Esophagus muscularis mucosa (tissue), 4 donors: Measurements from ENCODE around the gene ZNF592. TPM values are rescaled to one million over a fixed set of nuclear protein-coding genes. Genes with fewer than 3 reads are reported as not detected.
"Not testable (repeated sequence)": the region's sequence is repeated elsewhere in the genome, so short reads cannot be mapped to it uniquely, and the experiment has no call there.

Experiments
- DNase-seq: peaks from one replicate; pipeline ENCODE4 v3.0.0-alpha.2; 2017; ENCODE audit errors: extremely low spot score
- H3K27ac ChIP-seq, 4 donors: fragments of 200-600 bp; sonication (generic); replicated peaks in 1 of 4; 1 replicate in 3 of 4; 2 replicates in 1 of 4; pipeline ENCODE4 v1.5.1; 2016 to 2019; ENCODE audit warnings: mild to moderate bottlenecking in 1 of 4
- H3K27me3 ChIP-seq, 4 donors: fragments of 200-600 bp; sonication (generic); one replicate each; pipeline versions ENCODE4 v1.5.1 to v1.6.0; 2016 to 2019
- H3K36me3 ChIP-seq, 4 donors: fragments of 200-600 bp; sonication (generic); one replicate each; pipeline ENCODE4 v1.5.1; 2016 to 2019
- H3K4me1 ChIP-seq, 4 donors: fragments of 200-600 bp; sonication (generic); one replicate each; pipeline ENCODE4 v1.5.1; 2016 to 2019
- H3K4me3 ChIP-seq, 4 donors: fragments of 200-600 bp; sonication (generic); 1 replicate in 2 of 4; 2 replicates in 2 of 4; pipeline ENCODE4 v1.5.1; 2016 to 2019; ENCODE audit warnings: mild to moderate bottlenecking in 4 of 4, moderate library complexity in 1 of 4
- H3K9me3 ChIP-seq, 4 donors: fragments of 200-600 bp; sonication (generic); 1 replicate in 3 of 4; 2 replicates in 1 of 4; pipeline ENCODE4 v1.5.1; 2016 to 2019
- CTCF ChIP-seq, 3 experiments: fragments of 200-600 bp in 2 of 3; fragments of 450-650 bp in 1 of 3; sonication (generic) in 2 of 3; IDR thresholded peaks; one replicate each; pipeline ENCODE4 v1.5.1; 2017 to 2019; ENCODE audit warnings: antibody characterized with exemption in 3 of 3, mild to moderate bottlenecking in 2 of 3, moderate library complexity in 1 of 3
- EP300 ChIP-seq: sonication (generic); formaldehyde crosslinking; IDR thresholded peaks from one replicate; pipeline ENCODE4 v1.6.1; 2017; ENCODE audit warnings: antibody characterized with exemption
- POLR2A ChIP-seq: fragments of 450-650 bp; IDR thresholded peaks from one replicate; pipeline ENCODE4 v1.6.1; 2017; ENCODE audit warnings: antibody characterized with exemption, moderate library complexity, mild to moderate bottlenecking, low read depth
- POLR2AphosphoS5 ChIP-seq, 2 donors: sonication (generic); formaldehyde crosslinking; IDR thresholded peaks; one replicate each; pipeline ENCODE4 v1.6.1; 2017; ENCODE audit warnings: antibody characterized with exemption in 2 of 2
- WGBS: methylation state at CpG from one replicate; pipeline ENCODE4 v1.1.5; 2018; 5-methylcytosine and 5-hydroxymethylcytosine counted together
- intact Hi-C: fragments of 100-400 bp; cut with DNase I; formaldehyde crosslinking; loops from one replicate; pipeline ENCODE4 v1.15.1; 2023
- total RNA-seq, 4 donors: library from RNA; depleted of rRNA; stranded (reverse); fragments of >200 nt; gene quantifications; one replicate each; pipeline versions ENCODE4 v1.1.0 to v1.2.1, GENCODE V29; 2016

Gene ZNF592
- total RNA-seq, 4 donors from 2014 or later: 13.8 to 22.3 (median 20.2) TPM

- no peak overlapping the region for H3K27ac ChIP-seq
- DNase-seq: no peak
- H3K27me3 ChIP-seq: no peaks in the 10 kb centered on the region
- no peak for TF ChIP-seq CTCF (IDR thresholded peaks at IDR 0.05)
- H3K9me3 ChIP-seq: no peaks in the 10 kb centered on the region
- no peaks in the 10 kb centered on the region for H3K36me3 ChIP-seq
- intact Hi-C loops: no loop called here
- 90% methylated on average over 2 of the region's 2 CpGs for WGBS
- H3K4me3 ChIP-seq: no peak overlapping the region
- H3K4me1 ChIP-seq: peaks cover under 1 to 14% (median 9%) of the 10 kb centered on the region in 4 donors
Measured at GRCh38 chr15:84722628-84723027, 25.8 kb upstream of the ZNF592 start.

GRCh38 chr15:84725001-84725491 lies 23.3 kb upstream of the ZNF592 start:
- Histone ChIP-seq H3K4me1 (peaks cover 0 to 13% (median 9%) of the 10 kb centered on the region in 4 donors), H3K27ac (peak overlapping the region; percentile 42 to 58 (median 54)), H3K4me3 (no peak overlapping the region), H3K36me3 (no peaks in the 10 kb centered on the region), H3K9me3 (no peaks in the 10 kb centered on the region), H3K27me3 (no peaks in the 10 kb centered on the region)
- DNase-seq: no peak
- WGBS: 39% methylated on average over 1 of the region's 1 CpG
- intact Hi-C loops: no loop called here
- peak in 1 of 2 donors; percentile 17 for TF ChIP-seq POLR2AphosphoS5 (IDR thresholded peaks at IDR 0.05)
- TF ChIP-seq CTCF (IDR thresholded peaks at IDR 0.05): no peak

- peaks cover 0 to 13% (median 9%) of the 10 kb centered on the region in 4 donors for H3K4me1 ChIP-seq
- H3K9me3 ChIP-seq: no peaks in the 10 kb centered on the region
- H3K27ac ChIP-seq: no peak overlapping the region
- H3K36me3 ChIP-seq: no peaks in the 10 kb centered on the region
- no peak overlapping the region for H3K4me3 ChIP-seq
- no peaks in the 10 kb centered on the region for H3K27me3 ChIP-seq
- TF ChIP-seq EP300: no peak
- no peak for TF ChIP-seq POLR2AphosphoS5 (IDR thresholded peaks at IDR 0.05)
- TF ChIP-seq POLR2A: no peak
- TF ChIP-seq CTCF (IDR thresholded peaks at IDR 0.05): no peak
- DNase-seq: no peak
- WGBS: 91% methylated on average over 6 of the region's 6 CpGs
- intact Hi-C loops: no loop called here
Measured at GRCh38 chr15:84727429-84727828, 21.0 kb upstream of the ZNF592 start.

- intact Hi-C loops: no loop called here
- H3K36me3 ChIP-seq: no peaks in the 10 kb centered on the region
- DNase-seq: no peak
- no peaks in the 10 kb centered on the region for H3K9me3 ChIP-seq
- no peak overlapping the region for H3K4me3 ChIP-seq
- no peaks in the 10 kb centered on the region for H3K4me1 ChIP-seq
- H3K27ac ChIP-seq: no peak overlapping the region
- no peaks in the 10 kb centered on the region for H3K27me3 ChIP-seq
- TF ChIP-seq CTCF (IDR thresholded peaks at IDR 0.05) (no peak), POLR2A (no peak), EP300 (no peak), POLR2AphosphoS5 (IDR thresholded peaks at IDR 0.05) (no peak)
Measured at GRCh38 chr15:84731774-84732173, 16.6 kb upstream of the ZNF592 start.

GRCh38 chr15:84734794-84735479 lies 13.5 kb upstream of the ZNF592 start:
- 52% methylated on average over 7 of the region's 7 CpGs for WGBS
- Histone ChIP-seq H3K4me1 (no peaks in the 10 kb centered on the region), H3K36me3 (no peaks in the 10 kb centered on the region), H3K27ac (peak overlapping the region in 1 of 4 donors; percentile 2), H3K27me3 (no peaks in the 10 kb centered on the region), H3K4me3 (peak overlapping the region in 1 of 4 donors; percentile 9), H3K9me3 (no peaks in the 10 kb centered on the region)
- TF ChIP-seq POLR2AphosphoS5 (IDR thresholded peaks at IDR 0.05) (peak in 1 of 2 donors; percentile 9), CTCF (IDR thresholded peaks at IDR 0.05) (no peak), EP300 (no peak)
- intact Hi-C loops: no loop called here
- no peak for DNase-seq

GRCh38 chr15:84735480-84736061 lies 12.8 kb upstream of the ZNF592 start:
- DNase-seq: not testable (repeated sequence)

More at GRCh38 chr15:84735480-84736061, 12.8 kb upstream of the ZNF592 start:
- H3K36me3 ChIP-seq, intact Hi-C loops, H3K27me3 ChIP-seq, H3K4me1 ChIP-seq, H3K9me3 ChIP-seq: not testable (repeated sequence)
- Histone ChIP-seq H3K4me3 (peak overlapping the region in 1 of 4 donors; percentile 9), H3K27ac (peak overlapping the region in 1 of 4 donors; percentile 2)
- WGBS: 72% methylated on average over 9 of the region's 9 CpGs
